ENCODE measurements around the gene GRIK1. TPM values are rescaled to one million over a fixed set of nuclear protein-coding genes. Genes with fewer than 3 reads are reported as not detected.

The GRIK1 gene
- total RNA-seq, 2 donors from 2014 or later, result 0.21 TPM; not detected in 1

- no peak overlapping the region for H3K4me3 ChIP-seq
- H3K36me3 ChIP-seq, result no peaks in the 10 kb centered on the region
- no peaks in the 10 kb centered on the region for H3K27me3 ChIP-seq (replicated peaks; ENCODE audit: insufficient read depth)
- no peak for DNase-seq (ENCODE audit: low spot score)
- no peak overlapping the region for H3K27ac ChIP-seq
- no peak for TF ChIP-seq CTCF (IDR thresholded peaks at IDR 0.05)
- H3K9me3 ChIP-seq, result no peaks in the 10 kb centered on the region
- H3K4me1 ChIP-seq (ENCODE audit: control insufficient read depth in 1 of 2, low read depth in 2 of 2), result no peaks in the 10 kb centered on the region
- ATAC-seq (ENCODE audit: insufficient number of reproducible peaks, low FRiP score, low read depth), result no peak
Observed at GRCh38 chr21:29624776-29625175, 315.0 kb downstream of the GRIK1 start.

- ATAC-seq (ENCODE audit: insufficient number of reproducible peaks, low FRiP score, low read depth), result no peak
- no peak overlapping the region for H3K4me3 ChIP-seq
- H3K9me3 ChIP-seq, result no peaks in the 10 kb centered on the region
- no peaks in the 10 kb centered on the region for H3K36me3 ChIP-seq
- no peak for DNase-seq (ENCODE audit: low spot score)
- H3K4me1 ChIP-seq (ENCODE audit: control insufficient read depth in 1 of 2, low read depth in 2 of 2), result no peaks in the 10 kb centered on the region
- no peak for TF ChIP-seq CTCF (IDR thresholded peaks at IDR 0.05)
- no peaks in the 10 kb centered on the region for H3K27me3 ChIP-seq (replicated peaks; ENCODE audit: insufficient read depth)
- no peak overlapping the region for H3K27ac ChIP-seq
Observed at GRCh38 chr21:29621525-29621924, 318.3 kb downstream of the GRIK1 start.

- no peak overlapping the region for H3K27ac ChIP-seq
- H3K9me3 ChIP-seq, result no peaks in the 10 kb centered on the region
- H3K4me1 ChIP-seq (ENCODE audit: control insufficient read depth in 1 of 2, low read depth in 2 of 2), result no peaks in the 10 kb centered on the region
- no peaks in the 10 kb centered on the region for H3K27me3 ChIP-seq (replicated peaks; ENCODE audit: insufficient read depth)
- ATAC-seq (ENCODE audit: insufficient number of reproducible peaks, low FRiP score, low read depth) (no peak), DNase-seq (ENCODE audit: low spot score) (no peak)
- no peak overlapping the region for H3K4me3 ChIP-seq
- no peaks in the 10 kb centered on the region for H3K36me3 ChIP-seq
- no peak for TF ChIP-seq CTCF (IDR thresholded peaks at IDR 0.05)
Observed at GRCh38 chr21:29616209-29616751, 323.5 kb downstream of the GRIK1 start.

DNA sequence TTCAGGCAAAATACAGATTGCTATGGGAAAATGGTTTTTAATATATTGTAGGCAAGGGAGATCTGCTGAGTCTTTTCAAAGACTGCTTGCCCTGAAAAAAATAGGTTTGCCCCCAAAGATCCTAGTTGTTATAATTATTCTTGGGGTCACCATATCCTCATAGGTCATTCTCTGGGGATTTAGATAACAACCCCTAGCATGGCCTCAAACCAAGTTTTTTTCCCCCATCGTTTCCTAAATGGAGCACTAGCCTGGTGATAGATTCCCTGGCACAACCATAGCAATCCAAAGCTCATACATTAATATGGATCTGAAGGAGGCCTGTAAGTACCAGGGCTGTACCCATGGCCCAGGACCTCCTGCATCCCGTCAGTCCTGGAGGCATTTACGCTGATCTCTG is 325.9 kb downstream of the GRIK1 start:
- Histone ChIP-seq H3K27me3 (replicated peaks; ENCODE audit: insufficient read depth) (no peaks in the 10 kb centered on the region), H3K4me1 (ENCODE audit: control insufficient read depth in 1 of 2, low read depth in 2 of 2) (no peaks in the 10 kb centered on the region), H3K27ac (no peak overlapping the region), H3K9me3 (no peaks in the 10 kb centered on the region), H3K36me3 (no peaks in the 10 kb centered on the region), H3K4me3 (no peak overlapping the region)
- DNase-seq (ENCODE audit: low spot score) (no peak), ATAC-seq (ENCODE audit: insufficient number of reproducible peaks, low FRiP score, low read depth) (no peak)
- no peak for TF ChIP-seq CTCF (IDR thresholded peaks at IDR 0.05)

DNA sequence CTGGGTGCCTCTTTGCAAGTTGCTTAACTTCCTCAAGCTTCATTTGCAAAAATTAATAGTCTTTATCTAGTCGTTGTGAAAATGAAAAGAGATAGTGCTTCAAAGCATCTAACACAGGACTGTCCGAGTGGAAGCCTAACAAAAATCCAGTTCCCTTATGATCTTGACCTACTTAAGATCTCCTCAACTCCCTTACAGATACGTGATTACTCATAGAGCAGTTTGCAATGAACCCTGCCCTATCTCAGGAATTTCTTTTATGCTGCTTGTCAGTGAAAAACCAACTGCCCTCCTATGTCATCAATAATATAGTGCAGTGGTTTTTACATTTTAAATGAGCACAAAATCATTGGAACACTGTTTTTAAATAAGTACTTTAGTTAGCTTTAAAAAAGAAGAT is 326.8 kb downstream of the GRIK1 start:
- Histone ChIP-seq H3K27me3 (replicated peaks; ENCODE audit: insufficient read depth) (no peaks in the 10 kb centered on the region), H3K9me3 (no peaks in the 10 kb centered on the region), H3K4me1 (ENCODE audit: control insufficient read depth in 1 of 2, low read depth in 2 of 2) (no peaks in the 10 kb centered on the region), H3K27ac (no peak overlapping the region), H3K36me3 (no peaks in the 10 kb centered on the region), H3K4me3 (no peak overlapping the region)
- DNase-seq (ENCODE audit: low spot score) (no peak), ATAC-seq (ENCODE audit: insufficient number of reproducible peaks, low FRiP score, low read depth) (no peak)
- TF ChIP-seq CTCF (IDR thresholded peaks at IDR 0.05), result no peak

Data from thoracic aorta (tissue), 2 donors.